Kidney epithelial cell (primary cell): ENCODE measurements around the gene SMG7. TPM values are rescaled to one million over a fixed set of nuclear protein-coding genes. Genes with fewer than 3 reads are reported as not detected.

ENCODE experiments used
- DNase-seq: peaks from one replicate; pipeline ENCODE4 v3.0.0-alpha.2; 2010; ENCODE audit warnings: low read depth
- H3K27me3 ChIP-seq: 2 replicates; pipeline ENCODE4 v1.6.0; 2011; ENCODE audit warnings: low read length; ENCODE audit not compliant: control insufficient read depth, insufficient read depth
- H3K36me3 ChIP-seq: 2 replicates; pipeline ENCODE4 v1.5.1; 2011; ENCODE audit warnings: low read length; ENCODE audit not compliant: control insufficient read depth, insufficient read depth
- H3K4me3 ChIP-seq: 2 replicates; pipeline ENCODE4 v1.5.1; 2011; ENCODE audit warnings: low read depth, mild to moderate bottlenecking, control low read depth, low read length
- total RNA-seq: library from RNA; depleted of rRNA; stranded (reverse); fragments of >200 nt; gene quantifications from 2 replicates; pipeline ENCODE4 v1.2.3, GENCODE V29; 2015
- TF ChIP-seq, protein P1 (sequence below): IDR thresholded peaks from 2 replicates; pipeline ENCODE4 v1.5.1; 2011; ENCODE audit warnings: mild to moderate bottlenecking, moderate library complexity, low read length, control low read depth, inconsistent platforms; ENCODE audit not compliant: insufficient read depth, poor library complexity, severe bottlenecking

Gene SMG7
- total RNA-seq, 1 donor from 2014 or later: 62.2 TPM

DNA sequence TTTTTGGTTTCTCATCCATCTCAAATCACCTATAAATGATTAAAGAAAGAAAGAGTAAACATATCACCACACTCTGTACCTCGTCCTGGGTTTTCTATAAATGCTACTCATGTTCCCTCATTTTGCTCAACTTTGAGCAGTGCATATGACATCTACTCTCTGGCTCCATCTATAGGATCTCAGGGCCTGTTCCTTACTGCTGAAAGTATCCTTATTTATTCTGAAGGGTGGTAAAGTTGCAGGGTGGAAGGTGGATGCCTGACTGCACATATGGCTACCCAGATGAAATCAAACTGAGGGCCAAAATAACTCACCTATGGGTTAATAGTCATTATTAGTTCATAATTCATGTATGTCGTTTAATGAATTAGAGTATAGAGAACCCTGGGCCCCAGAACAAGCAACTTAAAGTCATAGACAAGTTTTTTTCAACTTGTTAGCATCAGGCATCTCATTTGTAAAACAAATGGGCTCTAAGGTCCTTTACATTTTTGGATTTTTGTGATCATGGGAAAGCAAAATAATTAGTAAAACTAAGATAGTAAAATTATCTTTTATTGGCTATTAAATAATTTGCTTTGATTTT is 71.4 kb downstream of the SMG7 start:
- no peak for DNase-seq
- H3K36me3 ChIP-seq: no peaks in the 10 kb centered on the region
- H3K27me3 ChIP-seq: no peaks in the 10 kb centered on the region
- TF ChIP-seq, protein P1, sequence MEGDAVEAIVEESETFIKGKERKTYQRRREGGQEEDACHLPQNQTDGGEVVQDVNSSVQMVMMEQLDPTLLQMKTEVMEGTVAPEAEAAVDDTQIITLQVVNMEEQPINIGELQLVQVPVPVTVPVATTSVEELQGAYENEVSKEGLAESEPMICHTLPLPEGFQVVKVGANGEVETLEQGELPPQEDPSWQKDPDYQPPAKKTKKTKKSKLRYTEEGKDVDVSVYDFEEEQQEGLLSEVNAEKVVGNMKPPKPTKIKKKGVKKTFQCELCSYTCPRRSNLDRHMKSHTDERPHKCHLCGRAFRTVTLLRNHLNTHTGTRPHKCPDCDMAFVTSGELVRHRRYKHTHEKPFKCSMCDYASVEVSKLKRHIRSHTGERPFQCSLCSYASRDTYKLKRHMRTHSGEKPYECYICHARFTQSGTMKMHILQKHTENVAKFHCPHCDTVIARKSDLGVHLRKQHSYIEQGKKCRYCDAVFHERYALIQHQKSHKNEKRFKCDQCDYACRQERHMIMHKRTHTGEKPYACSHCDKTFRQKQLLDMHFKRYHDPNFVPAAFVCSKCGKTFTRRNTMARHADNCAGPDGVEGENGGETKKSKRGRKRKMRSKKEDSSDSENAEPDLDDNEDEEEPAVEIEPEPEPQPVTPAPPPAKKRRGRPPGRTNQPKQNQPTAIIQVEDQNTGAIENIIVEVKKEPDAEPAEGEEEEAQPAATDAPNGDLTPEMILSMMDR: peak; percentile 77
- H3K4me3 ChIP-seq: no peak overlapping the region

DNA sequence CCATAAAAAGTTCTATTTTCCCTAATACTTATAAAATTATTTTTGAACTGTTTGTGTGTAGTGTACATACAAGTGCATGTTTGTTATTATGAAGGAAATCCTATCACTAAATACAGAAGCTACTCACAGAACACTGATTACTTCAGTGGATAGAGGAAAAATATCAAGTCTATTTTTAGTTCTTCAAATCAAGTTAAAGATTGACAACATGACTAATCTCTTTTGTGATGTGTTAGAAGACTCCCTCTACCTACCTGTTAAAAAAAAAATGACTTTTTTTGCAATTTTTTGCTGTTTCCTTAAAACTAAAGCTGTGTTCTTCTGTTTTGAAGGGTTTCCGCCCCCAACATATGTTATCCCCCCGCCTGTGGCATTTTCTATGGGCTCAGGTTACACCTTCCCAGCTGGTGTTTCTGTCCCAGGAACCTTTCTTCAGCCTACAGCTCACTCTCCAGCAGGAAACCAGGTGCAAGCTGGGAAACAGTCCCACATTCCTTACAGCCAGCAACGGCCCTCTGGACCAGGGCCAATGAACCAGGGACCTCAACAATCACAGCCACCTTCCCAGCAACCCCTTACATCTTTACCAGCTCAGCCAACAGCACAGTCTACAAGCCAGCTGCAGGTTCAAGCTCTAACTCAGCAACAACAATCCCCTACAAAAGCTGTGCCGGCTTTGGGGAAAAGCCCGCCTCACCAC is 72.4 kb downstream of the SMG7 start:
- H3K36me3 ChIP-seq: no peaks in the 10 kb centered on the region
- no peak overlapping the region for H3K4me3 ChIP-seq
- peak; percentile 65 for DNase-seq
- TF ChIP-seq, protein P1: no peak
- H3K27me3 ChIP-seq: no peaks in the 10 kb centered on the region

DNA sequence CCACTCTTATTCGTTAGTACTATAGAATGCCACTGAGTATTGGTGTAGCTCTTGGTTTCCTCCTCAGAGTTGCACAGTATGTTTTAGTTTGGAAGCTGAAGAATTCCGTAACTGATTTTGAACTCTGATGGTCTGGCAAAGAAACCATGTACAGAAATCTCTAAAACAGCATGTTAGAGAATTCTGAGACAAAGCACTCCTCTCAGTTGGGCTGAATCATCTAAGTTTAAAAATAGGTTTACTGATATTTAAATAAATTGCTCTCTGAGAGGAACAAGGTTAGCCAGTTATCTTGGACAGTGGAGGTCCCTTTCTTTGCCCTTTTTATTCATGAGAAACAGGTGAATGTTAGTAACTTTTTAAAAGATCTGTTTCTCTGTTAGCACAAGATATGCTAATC is 74.1 kb downstream of the SMG7 start:
- no peaks in the 10 kb centered on the region for H3K27me3 ChIP-seq
- TF ChIP-seq, protein P1: no peak
- no peaks in the 10 kb centered on the region for H3K36me3 ChIP-seq
- no peak for DNase-seq
- H3K4me3 ChIP-seq: no peak overlapping the region

DNA sequence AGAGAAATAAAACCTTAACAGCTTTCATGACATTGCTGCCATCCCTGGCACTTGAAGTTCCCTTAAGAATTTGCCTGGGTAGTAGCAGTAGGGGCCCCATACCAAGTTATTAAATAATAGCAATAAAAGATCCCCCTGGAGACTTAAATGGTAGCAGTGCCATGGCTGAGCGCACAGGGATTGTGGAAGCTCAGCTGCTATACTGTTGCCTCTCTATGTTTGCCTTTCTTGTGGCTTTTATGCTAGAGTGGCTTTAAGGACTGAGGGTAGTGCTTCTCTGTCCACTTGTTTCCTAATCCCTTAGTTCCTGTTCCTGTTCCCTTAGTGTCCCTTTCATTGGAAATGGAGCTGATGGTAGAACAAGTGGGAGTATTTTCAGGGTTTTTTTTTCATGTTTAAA is 75.8 kb downstream of the SMG7 start:
- Histone ChIP-seq H3K27me3 (no peaks in the 10 kb centered on the region), H3K36me3 (peaks cover 4% of the 10 kb centered on the region), H3K4me3 (no peak overlapping the region)
- TF ChIP-seq, protein P1: no peak
- peak; percentile 19 for DNase-seq

DNA sequence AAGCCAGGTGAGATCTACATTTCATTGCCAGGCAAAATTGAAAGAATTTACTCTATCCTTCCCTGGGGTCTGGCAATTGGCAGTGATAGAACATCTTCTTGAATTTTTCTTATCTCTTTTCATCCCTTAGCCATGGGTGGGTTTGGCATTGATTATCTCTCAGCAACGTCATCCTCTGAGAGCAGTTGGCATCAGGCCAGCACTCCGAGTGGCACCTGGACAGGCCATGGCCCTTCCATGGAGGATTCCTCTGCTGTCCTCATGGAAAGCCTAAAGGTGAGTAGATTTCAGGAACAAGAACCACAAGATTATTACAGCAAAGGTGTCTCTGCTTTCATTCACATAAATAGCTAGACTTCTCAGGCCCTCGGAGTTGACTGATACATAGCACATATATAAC is 78.6 kb downstream of the SMG7 start:
- TF ChIP-seq, protein P1: no peak
- Histone ChIP-seq H3K27me3 (no peaks in the 10 kb centered on the region), H3K4me3 (no peak overlapping the region), H3K36me3 (peaks cover 4% of the 10 kb centered on the region)
- no peak for DNase-seq

DNA sequence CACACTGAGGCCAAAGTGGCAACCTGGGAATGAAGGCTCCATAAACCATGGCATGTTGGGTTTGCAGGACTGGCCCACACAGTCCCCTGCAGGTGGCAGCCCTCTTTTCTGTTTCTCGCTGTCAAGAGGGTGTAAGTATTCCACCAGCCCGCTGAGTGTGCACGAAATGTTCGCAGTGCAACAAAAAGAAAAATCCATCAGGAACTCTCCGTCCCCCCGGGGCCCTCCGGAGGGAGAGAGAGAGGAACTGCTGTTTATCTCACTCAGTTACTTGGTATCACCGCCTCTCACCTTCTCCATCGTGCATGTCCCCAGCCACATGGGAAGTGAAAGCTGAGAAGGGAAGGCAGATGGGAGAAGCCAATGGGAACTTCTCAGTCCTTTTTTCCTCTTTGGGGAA is 79.6 kb downstream of the SMG7 start:
- H3K36me3 ChIP-seq: peaks cover 4% of the 10 kb centered on the region
- no peaks in the 10 kb centered on the region for H3K27me3 ChIP-seq
- TF ChIP-seq, protein P1: no peak
- DNase-seq: no peak
- H3K4me3 ChIP-seq: no peak overlapping the region
